NT2/D1 (cell line): ENCODE results near the gene LENG8.
A peak's percentile ranks its signal among the peaks of the same experiment; 100 is the strongest.

ENCODE experiments used
- DNase-seq: peaks from one replicate; pipeline ENCODE4 v3.0.0-alpha.2; 2011; ENCODE audit warnings: low read depth, low spot score
- H3K27me3 ChIP-seq: 2 replicates; pipeline ENCODE4 v1.6.0; 2011; ENCODE audit warnings: mild to moderate bottlenecking; ENCODE audit not compliant: insufficient read length, insufficient read depth
- H3K36me3 ChIP-seq: 2 replicates; pipeline ENCODE4 v1.6.1; 2011; ENCODE audit warnings: mild to moderate bottlenecking, low read length, mixed read lengths; ENCODE audit not compliant: insufficient read depth, insufficient read length
- H3K4me1 ChIP-seq: 2 replicates; pipeline ENCODE4 v1.5.1; 2011; ENCODE audit not compliant: insufficient read depth, insufficient read length
- H3K4me3 ChIP-seq: 2 replicates; pipeline ENCODE4 v1.5.1; 2011; ENCODE audit warnings: low read depth; ENCODE audit not compliant: insufficient read length
- H3K9ac ChIP-seq: 2 replicates; pipeline ENCODE4 v1.6.0; 2011; ENCODE audit warnings: low read depth; ENCODE audit not compliant: insufficient read length
- H3K9me3 ChIP-seq: 2 replicates; pipeline ENCODE4 v1.5.1; 2011; ENCODE audit warnings: mild to moderate bottlenecking, low read length; ENCODE audit not compliant: insufficient read depth
- SUZ12 ChIP-seq: IDR thresholded peaks from 2 replicates; pipeline ENCODE4 v1.6.1; 2011; ENCODE audit not compliant: insufficient read length, insufficient read depth; ENCODE audit errors: extremely low read depth
- YY1 ChIP-seq: IDR thresholded peaks from 2 replicates; pipeline ENCODE4 v1.6.1; 2011; ENCODE audit not compliant: insufficient read length, insufficient read depth
- ZNF274 ChIP-seq: IDR thresholded peaks from 2 replicates; pipeline ENCODE4 v1.6.1; 2011; ENCODE audit warnings: mild to moderate bottlenecking, low read depth, low read length

The LENG8 gene

DNA sequence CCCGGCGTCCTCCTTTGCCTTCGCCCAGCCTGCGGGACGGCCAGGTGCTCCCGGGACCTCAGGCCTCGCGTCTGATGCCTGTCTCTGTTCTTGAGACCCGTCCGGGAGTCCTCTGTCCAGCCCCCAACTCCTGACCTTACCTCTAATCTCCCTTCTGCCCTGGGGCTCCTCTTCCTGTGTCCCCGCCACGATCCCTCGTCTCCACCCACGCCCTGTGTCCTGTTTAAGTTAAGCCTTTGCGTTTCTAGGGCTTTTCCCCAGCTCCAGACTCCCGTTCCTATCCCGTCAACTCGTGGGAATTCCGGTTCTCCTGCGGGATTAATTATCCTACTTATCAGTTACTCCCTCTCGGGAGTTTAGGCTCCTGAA lies 686 bp downstream of the LENG8 start:
- H3K4me1 ChIP-seq, result peaks cover 9% of the 10 kb centered on the region

DNA sequence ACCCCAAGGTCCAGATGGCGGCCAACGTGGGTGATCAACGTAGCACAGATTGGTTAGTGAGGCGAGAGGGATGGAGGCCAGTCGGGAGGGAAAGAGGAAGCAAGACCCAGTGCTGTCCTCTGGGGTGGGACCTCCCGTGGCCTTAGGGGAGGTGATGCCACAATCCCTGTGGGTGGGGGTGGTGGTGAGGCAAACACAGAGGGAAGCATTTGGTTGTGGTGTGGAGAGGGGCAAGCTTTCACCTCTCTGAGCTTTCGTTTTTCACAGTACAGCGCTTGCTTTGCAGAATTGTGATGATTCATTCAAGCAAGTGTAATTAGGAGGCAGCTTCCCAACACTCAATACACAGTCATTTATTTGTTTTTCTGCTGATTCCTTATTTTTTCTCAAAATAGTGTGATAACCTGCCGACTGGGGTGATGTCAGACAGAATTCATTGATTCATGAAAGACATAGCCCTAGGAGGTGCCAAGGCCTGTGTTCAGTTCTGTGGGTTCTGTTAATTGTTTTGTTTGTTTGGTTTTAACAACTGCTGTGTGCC lies 2.4 kb downstream of the LENG8 start:
- Histone ChIP-seq H3K36me3 (peaks cover 66% of the 10 kb centered on the region), H3K9ac (no peak overlapping the region), H3K27me3 (no peaks in the 10 kb centered on the region), H3K4me1 (peaks cover 9% of the 10 kb centered on the region), H3K9me3 (no peaks in the 10 kb centered on the region), H3K4me3 (no peak overlapping the region)
- no peak for DNase-seq
- no peak for TF ChIP-seq SUZ12
- no peak for TF ChIP-seq ZNF274
- no peak for TF ChIP-seq YY1

More for the DNA sequence above, 686 bp downstream of the LENG8 start:
- TF ChIP-seq ZNF274, result no peak
- no peak for TF ChIP-seq YY1
- no peak for TF ChIP-seq SUZ12
- H3K36me3 ChIP-seq, result peaks cover 60% of the 10 kb centered on the region
- H3K27me3 ChIP-seq, result no peaks in the 10 kb centered on the region
- peak overlapping the region; percentile 88 for H3K4me3 ChIP-seq
- H3K9me3 ChIP-seq, result no peaks in the 10 kb centered on the region
- peak overlapping the region; percentile 96 for H3K9ac ChIP-seq
- DNase-seq, result no peak

DNA sequence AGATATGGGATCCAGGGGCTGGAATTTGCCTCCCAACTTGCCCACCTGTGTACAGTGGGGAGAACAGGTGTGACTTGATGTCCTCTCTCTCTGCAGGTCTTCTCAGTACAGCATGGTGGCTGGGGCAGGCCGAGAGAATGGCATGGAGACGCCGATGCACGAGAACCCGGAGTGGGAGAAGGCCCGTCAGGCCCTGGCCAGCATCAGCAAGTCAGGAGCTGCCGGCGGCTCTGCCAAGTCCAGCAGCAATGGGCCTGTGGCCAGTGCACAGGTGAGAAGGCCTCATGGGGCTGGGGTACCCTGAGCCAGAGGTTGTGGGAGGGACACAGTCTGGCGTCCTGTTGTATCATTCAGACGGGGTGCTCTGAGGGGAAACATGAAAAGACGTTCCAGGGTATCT lies 3.0 kb downstream of the LENG8 start:
- Histone ChIP-seq H3K27me3 (no peaks in the 10 kb centered on the region), H3K9me3 (no peaks in the 10 kb centered on the region), H3K36me3 (peaks cover 72% of the 10 kb centered on the region), H3K4me1 (peaks cover 9% of the 10 kb centered on the region), H3K4me3 (no peak overlapping the region), H3K9ac (no peak overlapping the region)
- no peak for TF ChIP-seq YY1
- no peak for TF ChIP-seq ZNF274
- TF ChIP-seq SUZ12, result no peak
- DNase-seq, result no peak

DNA sequence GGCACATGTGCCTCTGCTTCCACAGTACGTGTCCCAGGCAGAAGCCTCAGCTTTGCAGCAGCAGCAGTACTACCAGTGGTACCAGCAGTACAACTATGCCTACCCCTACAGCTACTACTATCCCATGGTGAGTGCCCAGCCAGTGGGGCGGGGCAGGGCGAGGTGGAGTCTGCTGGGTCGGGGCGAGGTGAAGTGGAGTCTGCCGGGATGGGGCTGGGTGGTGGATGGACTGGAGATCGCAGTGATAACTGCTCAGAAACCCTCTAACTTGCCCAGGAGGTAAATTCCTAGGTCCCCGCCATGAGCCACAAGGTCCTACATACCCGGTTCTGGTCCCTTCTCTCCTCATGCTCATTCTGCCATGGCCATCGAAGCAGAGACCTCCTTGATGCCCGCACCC lies 3.6 kb downstream of the LENG8 start:
- Histone ChIP-seq H3K4me1 (peaks cover 9% of the 10 kb centered on the region), H3K9me3 (no peaks in the 10 kb centered on the region), H3K36me3 (peaks cover 76% of the 10 kb centered on the region)

DNA sequence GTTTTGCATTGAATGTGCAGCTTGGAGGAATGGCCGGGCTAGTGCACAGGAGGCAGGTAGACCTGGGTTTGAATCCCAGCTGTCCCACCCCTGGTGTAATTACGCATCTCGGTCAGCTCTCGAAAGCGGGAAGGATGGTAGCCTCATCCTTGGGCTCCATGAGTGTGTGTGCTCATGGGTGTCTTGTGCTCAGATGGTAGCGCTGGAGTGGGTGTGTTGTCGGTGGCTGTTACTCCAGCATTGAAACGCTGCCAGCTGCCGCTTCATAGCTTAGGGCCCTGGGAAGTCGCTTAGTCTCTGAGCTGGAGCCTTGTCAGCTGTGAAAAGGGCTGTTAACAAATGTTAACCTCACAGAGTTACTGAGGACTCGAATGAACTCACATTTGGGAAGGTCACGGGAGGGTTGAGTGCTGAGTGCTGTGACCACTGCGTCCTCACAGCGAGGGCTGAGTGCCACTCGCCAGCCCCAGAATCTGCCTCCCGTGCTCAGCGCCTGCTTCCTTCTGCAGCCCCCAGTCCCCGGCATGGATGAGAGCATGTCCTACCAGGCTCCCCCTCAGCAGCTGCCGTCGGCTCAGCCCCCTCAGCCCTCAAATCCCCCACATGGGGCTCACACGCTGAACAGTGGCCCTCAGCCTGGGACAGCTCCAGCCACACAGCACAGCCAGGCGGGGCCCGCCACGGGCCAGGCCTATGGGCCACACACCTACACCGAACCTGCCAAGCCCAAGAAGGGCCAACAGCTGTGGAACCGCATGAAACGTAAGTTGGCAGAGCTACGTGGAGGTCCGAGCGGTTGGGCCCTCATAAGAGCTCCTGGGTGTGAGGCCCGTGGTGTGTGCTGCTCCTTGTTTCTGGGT lies 5.2 kb downstream of the LENG8 start:
- Histone ChIP-seq H3K9ac (no peak overlapping the region), H3K27me3 (no peaks in the 10 kb centered on the region), H3K36me3 (peaks cover 91% of the 10 kb centered on the region), H3K9me3 (no peaks in the 10 kb centered on the region), H3K4me1 (peaks cover 14% of the 10 kb centered on the region), H3K4me3 (no peak overlapping the region)
- TF ChIP-seq SUZ12, result no peak
- no peak for DNase-seq

More for the DNA sequence above, 3.6 kb downstream of the LENG8 start:
- H3K27me3 ChIP-seq, result no peaks in the 10 kb centered on the region
- H3K4me3 ChIP-seq, result no peak overlapping the region
- H3K9ac ChIP-seq, result no peak overlapping the region
- no peak for DNase-seq
- no peak for TF ChIP-seq SUZ12
- TF ChIP-seq ZNF274, result no peak
- TF ChIP-seq YY1, result no peak

DNA sequence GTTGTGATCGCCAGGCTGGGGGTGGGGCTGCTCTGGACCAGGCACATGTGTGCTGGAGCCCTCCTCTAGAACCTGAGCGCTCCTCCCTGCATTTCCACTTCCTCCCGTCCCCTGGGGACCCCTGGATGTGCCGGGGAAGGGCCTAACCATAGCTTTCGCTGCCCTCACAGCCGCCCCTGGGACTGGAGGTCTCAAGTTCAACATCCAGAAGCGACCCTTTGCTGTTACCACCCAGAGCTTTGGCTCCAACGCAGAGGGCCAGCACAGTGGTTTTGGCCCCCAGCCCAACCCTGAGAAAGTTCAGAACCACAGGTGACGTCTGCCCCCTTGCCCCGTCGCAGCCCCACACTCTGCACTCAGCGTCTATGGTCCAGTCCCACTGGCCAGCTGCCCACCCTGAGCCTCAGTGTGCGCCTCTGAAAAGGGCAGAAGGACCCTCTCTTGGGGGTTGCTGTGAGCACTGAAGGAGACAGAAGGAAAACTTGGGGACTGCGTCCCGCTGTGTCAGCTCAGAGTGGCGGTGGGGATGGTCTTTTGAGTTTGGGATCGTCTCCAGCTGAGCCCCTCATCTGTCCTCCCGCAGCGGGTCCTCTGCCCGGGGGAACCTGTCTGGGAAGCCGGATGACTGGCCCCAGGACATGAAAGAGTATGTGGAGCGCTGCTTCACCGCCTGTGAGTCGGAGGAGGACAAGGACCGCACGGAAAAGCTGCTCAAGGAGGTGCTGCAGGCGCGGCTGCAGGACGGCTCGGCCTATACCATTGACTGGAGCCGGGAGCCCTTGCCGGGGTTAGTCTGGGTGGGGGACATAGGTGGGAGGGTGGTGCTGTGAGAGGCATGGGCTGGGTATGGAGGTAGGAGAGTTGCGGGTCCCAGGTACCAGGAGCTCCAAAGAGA lies 6.0 kb downstream of the LENG8 start:
- Histone ChIP-seq H3K9ac (no peak overlapping the region), H3K4me1 (peaks cover 14% of the 10 kb centered on the region), H3K9me3 (no peaks in the 10 kb centered on the region), H3K36me3 (peaks cover 94% of the 10 kb centered on the region), H3K4me3 (no peak overlapping the region), H3K27me3 (no peaks in the 10 kb centered on the region)
- no peak for TF ChIP-seq YY1
- no peak for TF ChIP-seq ZNF274
- TF ChIP-seq SUZ12, result no peak
- DNase-seq, result no peak

DNA sequence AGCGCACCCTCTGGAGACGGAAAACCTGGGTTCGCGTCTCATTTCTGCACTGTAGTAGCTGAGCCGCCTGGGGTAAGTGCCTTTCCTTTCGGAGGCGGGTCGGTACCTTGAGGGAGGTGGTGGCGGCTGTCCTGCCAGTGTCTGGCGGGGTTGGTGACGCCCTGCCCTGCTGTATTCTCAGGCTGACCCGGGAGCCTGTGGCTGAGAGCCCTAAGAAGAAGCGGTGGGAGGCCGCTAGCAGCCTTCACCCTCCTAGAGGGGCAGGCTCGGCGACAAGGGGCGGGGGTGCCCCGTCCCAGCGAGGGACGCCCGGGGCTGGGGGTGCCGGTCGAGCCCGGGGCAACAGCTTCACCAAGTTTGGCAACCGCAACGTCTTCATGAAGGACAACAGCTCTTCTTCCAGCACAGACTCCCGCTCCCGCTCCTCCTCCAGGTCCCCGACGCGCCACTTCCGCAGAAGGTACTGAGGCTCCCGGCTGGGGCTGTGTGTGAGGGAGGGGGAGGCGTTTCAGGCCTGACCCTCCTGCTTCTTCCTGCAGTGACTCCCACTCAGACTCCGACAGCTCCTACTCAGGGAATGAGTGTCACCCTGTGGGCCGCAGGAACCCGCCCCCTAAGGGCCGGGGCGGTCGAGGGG lies 6.9 kb downstream of the LENG8 start:
- H3K4me3 ChIP-seq, result no peak overlapping the region
- no peak for DNase-seq
- H3K27me3 ChIP-seq, result no peaks in the 10 kb centered on the region
- no peak for TF ChIP-seq SUZ12
- TF ChIP-seq YY1, result no peak
- no peak for TF ChIP-seq ZNF274
- peaks cover 12% of the 10 kb centered on the region for H3K4me1 ChIP-seq
- H3K9me3 ChIP-seq, result no peaks in the 10 kb centered on the region
- H3K36me3 ChIP-seq, result peaks cover 92% of the 10 kb centered on the region
- H3K9ac ChIP-seq, result no peak overlapping the region
